ENCODE data around the gene ESF1. TPM values are rescaled to one million over a fixed set of nuclear protein-coding genes. Genes with fewer than 3 reads are reported as not detected.
"Not testable (repeated sequence)": the region's sequence is repeated elsewhere in the genome, so short reads cannot be mapped to it uniquely, and the experiment has no call there.

ESF1 gene
- total RNA-seq, 1 donor from 2014 or later, result 12.9 TPM

DNA sequence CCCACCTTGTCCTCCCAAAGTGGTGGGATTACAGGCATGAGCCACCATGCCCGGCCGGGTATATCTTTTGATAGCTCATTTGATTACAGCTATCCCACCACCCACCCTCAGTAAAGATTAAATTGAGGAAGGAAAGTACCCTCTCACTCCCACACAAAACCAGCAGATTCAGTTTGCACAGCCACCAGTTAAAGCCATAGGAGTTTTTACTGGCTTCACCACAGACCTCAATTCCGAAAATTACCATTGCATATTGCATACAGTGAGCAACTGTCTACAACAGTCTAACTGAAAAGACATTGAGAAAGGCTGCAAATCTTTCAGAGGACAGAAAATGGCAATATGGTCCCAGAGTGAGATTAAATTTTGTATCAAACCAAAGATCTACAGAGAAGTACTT lies 34.9 kb downstream of the ESF1 start:
- Histone ChIP-seq H3K36me3 (ENCODE audit: control insufficient read depth, insufficient read depth, low read length) (no peaks in the 10 kb centered on the region), H3K27me3 (ENCODE audit: control insufficient read depth, insufficient read depth, low read length) (no peaks in the 10 kb centered on the region), H3K4me3 (ENCODE audit: low read depth, low read length) (no peak overlapping the region)
- DNase-seq (ENCODE audit: low read depth), result no peak
- no peak for TF ChIP-seq CTCF (IDR thresholded peaks at IDR 0.05; ENCODE audit: insufficient read depth, low read length, poor library complexity, severe bottlenecking)

- no peak for DNase-seq (ENCODE audit: low read depth)
- no peak for TF ChIP-seq CTCF (IDR thresholded peaks at IDR 0.05; ENCODE audit: insufficient read depth, low read length, poor library complexity, severe bottlenecking)
- H3K36me3 ChIP-seq (ENCODE audit: control insufficient read depth, insufficient read depth, low read length), result no peaks in the 10 kb centered on the region
- H3K27me3 ChIP-seq (ENCODE audit: control insufficient read depth, insufficient read depth, low read length), result no peaks in the 10 kb centered on the region
- H3K4me3 ChIP-seq (ENCODE audit: low read depth, low read length), result no peak overlapping the region
Observed at GRCh38 chr20:13745784-13746183, 38.9 kb downstream of the ESF1 start.

DNA sequence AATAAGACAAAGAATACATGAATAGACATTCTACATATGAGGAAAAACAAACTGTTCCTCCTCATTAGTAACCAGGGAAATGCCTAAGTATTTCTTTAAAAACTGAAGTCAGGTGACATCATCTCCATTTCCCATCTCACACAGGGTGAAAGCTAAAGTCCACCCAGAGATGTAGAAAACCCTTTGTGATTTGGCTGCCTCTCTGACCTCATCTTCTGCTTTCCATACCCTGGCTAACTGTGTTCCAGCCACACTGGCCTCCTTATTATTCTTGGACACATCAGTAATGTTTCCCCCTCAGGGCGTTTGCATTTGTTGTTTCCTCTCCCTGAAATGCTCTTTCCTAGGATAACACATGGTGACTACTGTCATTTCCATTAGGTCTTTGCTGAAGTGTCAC lies 40.4 kb downstream of the ESF1 start:
- Histone ChIP-seq H3K36me3 (ENCODE audit: control insufficient read depth, insufficient read depth, low read length) (no peaks in the 10 kb centered on the region), H3K4me3 (ENCODE audit: low read depth, low read length) (no peak overlapping the region), H3K27me3 (ENCODE audit: control insufficient read depth, insufficient read depth, low read length) (no peaks in the 10 kb centered on the region)
- no peak for TF ChIP-seq CTCF (IDR thresholded peaks at IDR 0.05; ENCODE audit: insufficient read depth, low read length, poor library complexity, severe bottlenecking)
- no peak for DNase-seq (ENCODE audit: low read depth)

DNA sequence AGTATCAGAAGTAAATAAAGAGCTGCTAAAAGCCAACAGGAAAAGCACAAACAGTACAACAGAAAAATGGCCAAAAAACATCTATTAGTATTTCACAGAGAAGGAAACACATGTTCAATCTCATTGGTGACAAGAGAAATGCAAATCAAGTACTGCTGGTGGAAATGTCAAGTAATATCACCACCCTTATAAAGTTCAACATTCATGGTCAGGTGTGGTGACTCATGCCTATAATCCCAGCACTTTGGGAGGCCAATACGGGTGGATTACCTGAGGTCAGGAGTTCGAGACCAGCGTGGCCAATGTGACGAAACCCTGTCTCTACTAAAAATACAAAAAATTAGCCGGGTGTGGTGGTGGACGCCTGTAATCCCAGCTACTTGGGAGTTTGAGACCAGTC lies 42.8 kb downstream of the ESF1 start:
- Histone ChIP-seq H3K27me3 (ENCODE audit: control insufficient read depth, insufficient read depth, low read length) (no peaks in the 10 kb centered on the region), H3K4me3 (ENCODE audit: low read depth, low read length) (no peak overlapping the region), H3K36me3 (ENCODE audit: control insufficient read depth, insufficient read depth, low read length) (no peaks in the 10 kb centered on the region)
- TF ChIP-seq CTCF (IDR thresholded peaks at IDR 0.05; ENCODE audit: insufficient read depth, low read length, poor library complexity, severe bottlenecking), result no peak
- no peak for DNase-seq (ENCODE audit: low read depth)

DNA sequence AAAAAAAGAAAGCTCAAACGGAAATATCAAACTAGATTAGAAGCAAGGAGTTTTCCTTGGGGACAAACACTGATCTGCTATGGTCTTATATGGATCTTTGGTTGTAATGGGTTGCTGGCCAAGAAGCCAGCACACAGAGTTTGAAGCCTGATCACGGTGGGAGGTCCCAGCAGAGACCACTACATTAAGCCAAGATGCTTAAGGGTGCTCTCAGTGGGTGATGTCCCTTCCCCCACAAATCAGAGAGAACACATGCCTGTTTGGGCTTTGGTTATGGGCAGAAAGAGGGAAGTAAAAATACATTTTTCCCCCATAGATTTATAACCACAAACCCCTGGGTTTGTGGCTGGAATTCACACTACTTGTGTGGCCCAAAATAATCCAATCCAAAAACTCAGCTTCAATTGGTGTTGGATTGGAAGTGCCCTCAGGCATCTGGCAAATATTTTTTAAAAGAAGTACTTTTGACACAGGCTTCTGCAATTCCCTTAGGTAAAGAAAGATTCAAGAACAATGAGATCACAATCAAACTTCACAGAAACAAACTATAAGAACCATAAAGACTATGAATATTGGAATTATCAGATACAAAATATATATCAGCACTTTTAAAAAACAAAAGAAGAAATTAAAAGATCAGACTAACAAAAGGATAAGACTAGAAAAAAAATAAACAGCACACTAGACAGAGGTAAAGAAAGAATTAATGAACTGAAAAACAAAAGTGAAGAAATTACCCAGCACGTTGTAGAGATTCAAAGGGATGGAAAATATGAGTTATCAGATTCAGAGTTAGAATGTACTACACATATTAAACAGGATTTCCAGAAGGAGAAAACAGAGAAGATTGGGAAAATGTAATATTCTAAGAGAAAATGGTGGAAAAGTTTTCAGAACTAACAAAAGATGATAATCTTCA lies 44.7 kb downstream of the ESF1 start:
- no peak for DNase-seq (ENCODE audit: low read depth)
- no peaks in the 10 kb centered on the region for H3K36me3 ChIP-seq (ENCODE audit: control insufficient read depth, insufficient read depth, low read length)
- H3K27me3 ChIP-seq (ENCODE audit: control insufficient read depth, insufficient read depth, low read length), result no peaks in the 10 kb centered on the region
- TF ChIP-seq CTCF (IDR thresholded peaks at IDR 0.05; ENCODE audit: insufficient read depth, low read length, poor library complexity, severe bottlenecking), result no peak
- no peak overlapping the region for H3K4me3 ChIP-seq (ENCODE audit: low read depth, low read length)

DNA sequence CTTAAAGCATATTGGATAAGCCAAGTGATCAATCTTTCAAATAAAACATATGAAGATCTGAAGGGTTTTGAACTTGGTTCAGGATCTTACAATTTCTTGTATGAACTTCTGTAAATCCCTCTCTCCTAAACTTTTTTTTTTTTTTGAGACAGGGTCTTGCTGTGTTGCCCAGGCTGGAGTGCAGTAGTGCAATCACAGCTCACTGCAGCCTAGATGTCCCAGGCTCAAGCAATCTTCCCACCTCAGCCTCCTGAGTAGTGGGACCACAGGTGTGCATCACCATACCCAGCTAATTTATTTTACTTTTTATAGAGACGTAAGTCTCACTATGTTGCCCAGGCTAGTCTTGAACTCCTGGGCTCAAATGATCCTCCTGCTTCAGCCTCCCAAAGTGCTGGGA lies 46.5 kb downstream of the ESF1 start:
- H3K4me3 ChIP-seq (ENCODE audit: low read depth, low read length); H3K27me3 ChIP-seq (ENCODE audit: control insufficient read depth, insufficient read depth, low read length); H3K36me3 ChIP-seq (ENCODE audit: control insufficient read depth, insufficient read depth, low read length); DNase-seq (ENCODE audit: low read depth): not testable (repeated sequence)
